Measurements from ENCODE around the gene SH3GL1.
A peak's percentile ranks its signal among the peaks of the same experiment; 100 is the strongest.

Gene SH3GL1

DNA sequence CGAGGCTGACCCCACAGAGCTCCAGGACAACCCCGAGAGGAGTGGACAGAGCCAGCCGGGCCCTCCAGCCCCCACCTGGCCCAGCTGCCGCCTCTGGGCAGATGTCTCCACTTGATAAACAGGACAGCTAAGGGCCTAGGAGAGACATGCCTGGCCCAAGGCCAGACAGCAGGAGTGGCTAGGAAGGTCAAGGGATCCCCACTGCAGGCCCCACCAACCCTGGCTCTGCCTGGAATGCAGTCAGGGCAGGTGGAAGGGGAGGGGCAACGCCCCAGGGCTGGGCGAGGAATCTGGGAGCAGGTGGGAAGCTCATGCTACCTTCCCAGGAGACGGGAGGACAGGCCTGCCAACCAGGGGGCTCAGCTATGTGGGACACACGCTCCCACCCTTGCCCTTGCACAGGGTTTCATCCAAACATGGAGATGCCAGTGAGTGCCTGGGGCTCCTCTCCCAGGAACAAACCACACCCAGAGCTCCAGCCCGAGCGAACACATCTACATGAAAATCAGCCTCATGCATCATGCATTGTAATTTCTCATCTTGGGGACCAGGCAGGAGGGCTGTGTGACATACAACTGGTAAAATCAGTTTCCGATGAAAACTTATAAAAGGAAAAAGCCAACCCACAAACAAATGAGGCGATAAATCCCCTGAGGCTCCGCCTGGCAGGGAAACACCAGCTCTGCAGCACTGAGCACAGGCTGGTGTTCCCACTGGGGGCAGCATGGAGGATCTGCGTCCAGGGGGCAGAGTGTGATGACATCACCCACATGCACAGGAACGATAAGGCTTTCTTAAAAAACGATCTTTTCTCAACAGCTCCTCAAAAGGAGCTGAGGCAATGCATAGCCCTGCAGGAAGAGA, 25.0 kb downstream of the SH3GL1 start:
- H3K27ac ChIP-seq (ENCODE audit: insufficient read depth, low read depth, low read length, poor library complexity, severe bottlenecking) = peak overlapping the region; percentile 8
- no peaks in the 10 kb centered on the region for H3K36me3 ChIP-seq (ENCODE audit: control insufficient read depth, insufficient read depth, low read length)
- WGBS, 2 experiments = 75 to 76% methylated on average over 16 of the region's 16 CpGs
- H3K27me3 ChIP-seq (ENCODE audit: control insufficient read depth, insufficient read depth, low read length, poor library complexity, severe bottlenecking) = no peaks in the 10 kb centered on the region
- H3K4me3 ChIP-seq (ENCODE audit: insufficient read depth, low read depth, low read length) = no peak overlapping the region
- no peaks in the 10 kb centered on the region for H3K9me3 ChIP-seq (ENCODE audit: control insufficient read depth, low read length)
- H3K4me1 ChIP-seq (ENCODE audit: control insufficient read depth, insufficient read depth, low read length) = peaks cover 38% of the 10 kb centered on the region

DNA sequence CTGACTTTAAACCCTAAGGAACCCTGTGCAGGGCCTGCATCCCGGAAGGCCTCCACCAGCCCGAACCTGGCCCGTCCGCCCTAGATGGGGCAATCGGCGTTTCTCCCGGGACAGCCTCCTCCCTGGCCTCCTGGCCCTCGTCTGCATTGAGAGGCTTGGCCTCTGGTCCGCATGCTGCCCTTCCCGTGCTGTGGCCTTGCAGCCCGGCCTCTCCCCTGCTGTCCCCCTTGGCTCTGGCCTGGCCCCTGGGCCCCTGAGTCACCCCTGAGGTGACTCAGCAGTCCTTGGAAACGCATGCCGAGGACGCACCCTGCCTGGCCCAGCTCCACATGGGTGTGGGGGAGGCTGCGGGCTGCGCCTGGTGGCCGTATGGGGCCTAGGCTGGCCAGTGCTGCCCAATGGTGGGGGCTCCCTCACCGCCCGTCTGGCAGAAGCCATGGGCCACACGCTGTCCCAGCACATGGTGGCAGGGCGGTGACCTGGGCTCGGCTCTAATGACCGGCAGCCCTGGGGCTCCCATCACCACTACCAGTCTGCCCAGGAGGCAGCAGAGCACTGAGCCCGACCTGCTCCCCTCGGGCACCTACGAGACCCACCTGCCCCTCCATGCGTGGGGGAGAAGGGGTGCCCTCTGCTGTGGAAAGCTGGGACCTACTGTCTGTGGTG, 25.7 kb downstream of the SH3GL1 start:
- Histone ChIP-seq H3K9me3 (ENCODE audit: control insufficient read depth, low read length) (no peaks in the 10 kb centered on the region), H3K36me3 (ENCODE audit: control insufficient read depth, insufficient read depth, low read length) (no peaks in the 10 kb centered on the region), H3K4me1 (ENCODE audit: control insufficient read depth, insufficient read depth, low read length) (peaks cover 45% of the 10 kb centered on the region), H3K4me3 (ENCODE audit: insufficient read depth, low read depth, low read length) (no peak overlapping the region), H3K27me3 (ENCODE audit: control insufficient read depth, insufficient read depth, low read length, poor library complexity, severe bottlenecking) (no peaks in the 10 kb centered on the region), H3K27ac (ENCODE audit: insufficient read depth, low read depth, low read length, poor library complexity, severe bottlenecking) (peak overlapping the region; percentile 8)
- 91% methylated on average over 27 of the region's 27 CpGs for WGBS, 2 experiments

DNA sequence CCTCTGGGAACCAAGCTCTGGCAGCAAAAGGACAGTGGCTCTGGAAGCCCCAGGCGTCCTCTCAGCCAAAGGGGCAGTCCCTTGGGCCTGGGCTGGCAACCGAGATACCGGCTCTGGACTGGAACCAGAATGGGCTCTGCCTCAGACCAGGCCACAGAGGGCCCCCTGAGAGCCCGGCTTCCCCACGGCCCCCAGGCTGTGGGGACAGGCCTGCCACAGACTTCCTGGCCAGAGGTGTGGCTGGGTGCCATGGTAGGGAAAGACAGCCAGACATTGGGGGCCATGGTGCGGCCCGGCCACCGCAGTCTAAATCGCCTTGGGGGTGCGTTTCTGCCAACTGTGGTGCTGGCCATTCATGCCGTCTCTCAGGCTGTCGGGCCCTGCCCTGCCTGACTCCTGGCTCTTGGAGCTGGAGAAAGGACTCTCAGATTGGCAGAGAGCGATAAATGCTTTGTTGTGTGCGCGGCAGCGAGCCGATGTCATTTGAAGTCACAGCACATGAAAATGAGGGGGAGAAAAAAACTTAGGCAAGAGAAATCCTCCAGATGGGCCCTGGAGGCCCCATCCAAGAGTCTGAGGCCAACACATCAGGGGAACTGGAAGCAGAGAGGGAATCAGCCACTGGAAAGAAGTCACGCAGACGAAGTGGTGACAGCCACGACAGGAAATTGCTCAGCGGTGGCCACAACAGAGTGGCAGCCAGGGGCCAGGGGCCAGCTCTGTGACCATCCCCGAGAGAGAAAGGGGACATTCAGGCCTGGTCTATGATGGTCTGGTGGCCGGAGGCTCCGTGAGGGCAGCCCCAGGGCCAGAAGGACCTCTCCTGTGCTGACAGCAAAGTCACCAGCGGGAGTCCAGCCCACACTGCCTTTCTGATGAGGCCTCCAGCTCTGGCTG, 26.5 kb downstream of the SH3GL1 start:
- H3K4me1 ChIP-seq (ENCODE audit: control insufficient read depth, insufficient read depth, low read length) = peaks cover 53% of the 10 kb centered on the region
- no peak overlapping the region for H3K27ac ChIP-seq (ENCODE audit: insufficient read depth, low read depth, low read length, poor library complexity, severe bottlenecking)
- no peak overlapping the region for H3K4me3 ChIP-seq (ENCODE audit: insufficient read depth, low read depth, low read length)
- no peaks in the 10 kb centered on the region for H3K9me3 ChIP-seq (ENCODE audit: control insufficient read depth, low read length)
- no peaks in the 10 kb centered on the region for H3K36me3 ChIP-seq (ENCODE audit: control insufficient read depth, insufficient read depth, low read length)
- no peaks in the 10 kb centered on the region for H3K27me3 ChIP-seq (ENCODE audit: control insufficient read depth, insufficient read depth, low read length, poor library complexity, severe bottlenecking)
- 93 to 95% methylated on average over 25 of the region's 25 CpGs for WGBS, 2 experiments

DNA sequence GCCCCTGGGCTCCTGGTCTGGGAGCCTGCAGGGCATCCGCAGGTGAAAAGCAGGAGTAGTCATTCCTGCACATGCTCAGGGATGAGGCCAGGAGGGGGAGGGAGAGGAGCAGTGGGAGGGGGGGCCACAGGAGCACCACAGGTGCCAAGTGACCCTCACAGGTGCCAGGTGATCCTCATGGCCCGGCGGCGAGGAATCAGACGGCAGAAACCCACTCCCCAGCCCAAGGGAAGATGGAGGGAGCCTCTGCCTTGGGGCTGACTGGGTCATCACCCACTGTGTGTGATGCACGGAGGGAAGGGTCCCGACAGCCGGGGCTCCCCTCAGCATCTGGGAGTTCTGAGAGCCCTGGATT, 27.4 kb downstream of the SH3GL1 start:
- Histone ChIP-seq H3K27ac (ENCODE audit: insufficient read depth, low read depth, low read length, poor library complexity, severe bottlenecking) (no peak overlapping the region), H3K4me1 (ENCODE audit: control insufficient read depth, insufficient read depth, low read length) (peaks cover 59% of the 10 kb centered on the region), H3K36me3 (ENCODE audit: control insufficient read depth, insufficient read depth, low read length) (no peaks in the 10 kb centered on the region), H3K9me3 (ENCODE audit: control insufficient read depth, low read length) (no peaks in the 10 kb centered on the region), H3K4me3 (ENCODE audit: insufficient read depth, low read depth, low read length) (no peak overlapping the region), H3K27me3 (ENCODE audit: control insufficient read depth, insufficient read depth, low read length, poor library complexity, severe bottlenecking) (no peaks in the 10 kb centered on the region)
- WGBS, 2 experiments = 94% methylated on average over 8 of the region's 8 CpGs

DNA sequence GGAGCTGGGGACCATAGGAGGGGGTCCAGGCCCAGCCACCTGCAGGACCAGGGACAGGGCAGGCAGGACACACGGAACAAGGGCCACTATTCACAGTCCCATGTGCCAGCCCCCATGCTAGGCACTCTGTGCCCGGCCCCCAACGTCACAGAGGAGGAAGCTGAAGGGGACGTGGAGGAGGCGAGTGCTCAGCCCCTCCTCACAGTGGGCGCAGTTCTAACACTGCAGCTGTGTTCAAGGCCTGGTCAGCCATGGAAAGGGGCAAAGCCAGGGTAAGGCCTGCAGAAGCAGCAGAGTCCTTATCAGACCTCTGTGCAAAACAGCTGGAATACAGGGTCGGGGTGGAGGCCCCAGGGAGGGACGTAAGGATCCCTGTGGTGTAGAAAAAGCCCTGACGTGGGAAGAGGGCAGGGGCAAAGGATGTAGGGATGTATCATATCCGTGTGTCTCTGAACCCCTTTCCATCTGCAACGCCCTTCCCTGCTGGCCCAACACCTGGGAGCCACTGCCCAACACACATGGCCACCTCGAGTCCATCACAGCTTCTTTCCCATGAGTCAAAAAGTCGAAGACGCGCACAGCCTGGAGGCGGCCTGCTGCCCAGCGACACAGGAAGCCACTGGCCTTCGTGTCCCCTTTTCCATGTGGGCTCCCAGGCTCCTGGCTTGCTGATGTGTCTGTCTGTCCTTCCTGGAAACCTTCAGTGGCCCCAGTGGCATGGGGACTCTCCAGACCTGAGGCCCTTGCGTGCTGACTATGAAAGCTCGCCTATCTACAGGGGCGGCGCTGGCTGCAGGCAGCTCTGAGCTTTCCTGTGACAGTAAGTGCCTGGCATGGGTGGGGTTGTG, 28.0 kb downstream of the SH3GL1 start:
- WGBS, 2 experiments = 93 to 94% methylated on average over 22 of the region's 22 CpGs
- no peak overlapping the region for H3K27ac ChIP-seq (ENCODE audit: insufficient read depth, low read depth, low read length, poor library complexity, severe bottlenecking)
- H3K27me3 ChIP-seq (ENCODE audit: control insufficient read depth, insufficient read depth, low read length, poor library complexity, severe bottlenecking) = no peaks in the 10 kb centered on the region
- peaks cover 54% of the 10 kb centered on the region for H3K4me1 ChIP-seq (ENCODE audit: control insufficient read depth, insufficient read depth, low read length)
- no peaks in the 10 kb centered on the region for H3K9me3 ChIP-seq (ENCODE audit: control insufficient read depth, low read length)
- H3K4me3 ChIP-seq (ENCODE audit: insufficient read depth, low read depth, low read length) = no peak overlapping the region
- no peaks in the 10 kb centered on the region for H3K36me3 ChIP-seq (ENCODE audit: control insufficient read depth, insufficient read depth, low read length)

DNA sequence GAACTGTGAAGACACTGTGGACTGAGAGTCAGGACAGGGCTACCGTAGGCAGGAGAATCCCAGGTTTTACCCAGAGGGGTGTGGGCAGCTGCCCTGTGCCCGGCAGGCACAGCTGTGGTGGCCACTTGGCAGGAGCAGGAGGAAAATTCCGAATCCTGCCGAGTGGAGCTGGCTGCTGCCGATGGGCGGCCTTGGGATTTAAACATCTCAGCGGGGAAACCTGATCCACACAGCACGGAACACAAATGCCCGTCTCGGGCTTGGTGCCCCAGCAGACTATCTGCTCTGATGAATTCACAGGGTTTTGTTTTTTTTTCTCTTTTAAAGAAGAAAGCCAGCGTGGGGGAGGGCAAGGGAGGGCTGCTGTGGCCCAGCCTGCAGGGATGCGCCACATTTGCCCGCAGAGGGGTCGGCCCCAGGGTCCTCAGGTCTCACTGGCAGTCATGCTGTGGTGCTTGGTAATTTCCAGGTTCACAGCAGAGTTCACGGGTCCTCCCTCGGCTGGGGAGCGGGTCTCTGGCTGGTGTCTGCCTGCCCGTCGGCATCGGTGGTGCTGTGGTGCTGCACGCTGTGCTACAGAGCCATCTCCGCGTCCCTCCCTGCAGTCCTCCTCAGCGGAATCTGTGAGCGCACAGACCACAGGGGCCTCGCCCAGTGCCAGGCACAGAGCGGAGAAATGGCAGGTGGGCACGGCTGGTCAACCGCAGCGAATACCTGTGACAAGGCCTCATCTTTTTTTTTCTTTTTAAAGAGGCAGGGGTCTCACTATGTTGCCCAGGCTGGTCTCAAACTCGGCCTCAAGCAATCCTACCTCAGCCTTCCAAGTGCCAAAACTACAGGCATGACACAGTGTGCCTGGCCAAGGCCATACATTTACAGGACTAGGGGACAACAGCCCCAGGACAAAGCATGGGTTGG, 28.8 kb downstream of the SH3GL1 start:
- no peak overlapping the region for H3K27ac ChIP-seq (ENCODE audit: insufficient read depth, low read depth, low read length, poor library complexity, severe bottlenecking)

DNA sequence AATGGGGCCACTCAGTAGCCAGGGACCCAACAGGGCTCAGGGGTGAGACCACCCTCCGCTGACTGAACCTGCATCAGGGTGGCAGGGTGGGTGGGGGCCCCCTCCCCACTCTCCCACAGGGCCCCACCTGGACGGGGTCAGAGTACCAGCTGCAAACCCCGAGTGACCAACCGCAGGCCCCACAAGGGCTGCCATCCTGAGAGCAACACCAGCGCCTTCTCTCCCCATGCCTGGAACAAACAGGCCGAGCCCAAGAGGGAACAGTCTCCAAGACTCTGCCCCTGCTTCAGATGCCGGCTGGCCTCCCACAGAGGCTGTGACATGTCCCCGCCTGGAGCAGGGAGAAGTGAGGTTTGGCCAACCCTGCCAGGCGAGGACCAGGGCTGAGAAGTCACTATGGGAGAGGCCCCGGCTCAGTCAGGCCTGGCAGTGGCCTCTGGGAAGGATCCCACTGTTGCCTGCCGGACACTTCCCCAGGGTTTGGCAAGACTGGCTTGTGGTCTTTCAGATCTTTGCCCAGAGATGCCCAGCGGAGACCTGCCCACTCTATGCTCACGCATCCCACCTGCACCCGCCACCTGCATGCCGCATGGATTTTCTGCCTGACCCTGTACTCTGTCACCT, 29.8 kb downstream of the SH3GL1 start:
- Histone ChIP-seq H3K27ac (ENCODE audit: insufficient read depth, low read depth, low read length, poor library complexity, severe bottlenecking) (no peak overlapping the region), H3K27me3 (ENCODE audit: control insufficient read depth, insufficient read depth, low read length, poor library complexity, severe bottlenecking) (no peaks in the 10 kb centered on the region), H3K9me3 (ENCODE audit: control insufficient read depth, low read length) (no peaks in the 10 kb centered on the region), H3K36me3 (ENCODE audit: control insufficient read depth, insufficient read depth, low read length) (no peaks in the 10 kb centered on the region), H3K4me1 (ENCODE audit: control insufficient read depth, insufficient read depth, low read length) (peaks cover 35% of the 10 kb centered on the region), H3K4me3 (ENCODE audit: insufficient read depth, low read depth, low read length) (no peak overlapping the region)
- WGBS, 2 experiments = 90 to 93% methylated on average over 15 of the region's 15 CpGs

More for the DNA sequence above, 28.8 kb downstream of the SH3GL1 start:
- Histone ChIP-seq H3K27me3 (ENCODE audit: control insufficient read depth, insufficient read depth, low read length, poor library complexity, severe bottlenecking) (no peaks in the 10 kb centered on the region), H3K4me1 (ENCODE audit: control insufficient read depth, insufficient read depth, low read length) (peaks cover 45% of the 10 kb centered on the region), H3K36me3 (ENCODE audit: control insufficient read depth, insufficient read depth, low read length) (no peaks in the 10 kb centered on the region), H3K4me3 (ENCODE audit: insufficient read depth, low read depth, low read length) (no peak overlapping the region), H3K9me3 (ENCODE audit: control insufficient read depth, low read length) (no peaks in the 10 kb centered on the region)
- 86 to 88% methylated on average over 31 of the region's 31 CpGs for WGBS, 2 experiments

DNA sequence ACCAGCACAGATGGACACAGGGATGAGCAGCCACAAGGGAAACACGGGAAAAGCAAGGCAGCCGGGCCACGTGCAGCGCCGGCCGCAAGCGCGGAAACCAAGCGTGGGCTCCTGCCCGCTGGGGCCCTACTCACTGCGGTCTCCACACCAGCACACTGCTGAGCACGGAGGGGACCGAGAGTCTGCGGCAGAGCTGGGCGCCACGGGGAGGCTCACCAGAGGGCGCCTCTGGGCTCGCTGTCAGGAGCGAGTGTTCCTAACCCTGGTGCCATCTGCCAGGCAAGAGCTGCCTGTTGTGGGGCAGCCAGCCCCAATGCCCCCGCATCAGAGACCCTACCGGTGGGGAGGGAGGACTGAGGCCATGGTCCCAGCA, 30.5 kb downstream of the SH3GL1 start:
- H3K27me3 ChIP-seq (ENCODE audit: control insufficient read depth, insufficient read depth, low read length, poor library complexity, severe bottlenecking) = no peaks in the 10 kb centered on the region
- 75 to 78% methylated on average over 21 of the region's 21 CpGs for WGBS, 2 experiments
- no peak overlapping the region for H3K4me3 ChIP-seq (ENCODE audit: insufficient read depth, low read depth, low read length)
- peak overlapping the region; percentile 60 for H3K27ac ChIP-seq (ENCODE audit: insufficient read depth, low read depth, low read length, poor library complexity, severe bottlenecking)
- H3K36me3 ChIP-seq (ENCODE audit: control insufficient read depth, insufficient read depth, low read length) = no peaks in the 10 kb centered on the region
- peaks cover 29% of the 10 kb centered on the region for H3K4me1 ChIP-seq (ENCODE audit: control insufficient read depth, insufficient read depth, low read length)
- no peaks in the 10 kb centered on the region for H3K9me3 ChIP-seq (ENCODE audit: control insufficient read depth, low read length)

Data from ectodermal cell (in vitro differentiated cells).